Ovary (tissue), 3 donors: Measurements from ENCODE around the gene ACVR1.

Source experiments
- EP300 ChIP-seq: sonication (generic); formaldehyde crosslinking; IDR thresholded peaks from one replicate; pipeline ENCODE4 v1.6.1; 2017; ENCODE audit warnings: antibody characterized with exemption
- POLR2A ChIP-seq: fragments of 450-650 bp; IDR thresholded peaks from one replicate; pipeline ENCODE4 v1.6.1; 2017; ENCODE audit warnings: antibody characterized with exemption, mild to moderate bottlenecking, moderate library complexity
- TF ChIP-seq, protein P1 (sequence below), 3 donors: fragments of 450-650 bp in 2 of 3; fragments of 200-600 bp in 1 of 3; IDR thresholded peaks; one replicate each; pipeline versions ENCODE4 v1.5.1 to v1.8.0; 2016 to 2022; ENCODE audit warnings: antibody characterized with exemption in 3 of 3, mild to moderate bottlenecking in 1 of 3
- donor health status: DM: no; HTN: no; CAD: no.

DNA sequence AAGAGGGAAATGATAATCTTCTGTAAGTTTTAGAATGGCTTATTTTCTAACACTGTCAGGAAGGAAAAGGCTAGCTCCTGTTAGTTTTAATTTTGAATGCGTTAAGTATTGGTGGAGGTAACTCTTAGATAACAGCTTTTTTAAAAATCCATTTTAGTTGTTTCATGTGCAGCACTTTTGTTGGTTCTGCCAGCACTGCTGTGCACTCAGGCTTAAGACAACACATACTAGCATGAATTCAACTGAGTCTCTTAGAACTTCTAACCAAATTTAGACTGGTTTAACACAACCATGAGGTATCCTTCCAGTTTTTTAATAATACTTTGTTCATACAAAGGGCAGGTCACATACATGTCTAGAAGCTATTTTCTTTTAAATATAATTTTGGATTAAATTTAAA, 42.4 kb downstream of the ACVR1 start:
- no peak for TF ChIP-seq POLR2A
- TF ChIP-seq, protein P1, sequence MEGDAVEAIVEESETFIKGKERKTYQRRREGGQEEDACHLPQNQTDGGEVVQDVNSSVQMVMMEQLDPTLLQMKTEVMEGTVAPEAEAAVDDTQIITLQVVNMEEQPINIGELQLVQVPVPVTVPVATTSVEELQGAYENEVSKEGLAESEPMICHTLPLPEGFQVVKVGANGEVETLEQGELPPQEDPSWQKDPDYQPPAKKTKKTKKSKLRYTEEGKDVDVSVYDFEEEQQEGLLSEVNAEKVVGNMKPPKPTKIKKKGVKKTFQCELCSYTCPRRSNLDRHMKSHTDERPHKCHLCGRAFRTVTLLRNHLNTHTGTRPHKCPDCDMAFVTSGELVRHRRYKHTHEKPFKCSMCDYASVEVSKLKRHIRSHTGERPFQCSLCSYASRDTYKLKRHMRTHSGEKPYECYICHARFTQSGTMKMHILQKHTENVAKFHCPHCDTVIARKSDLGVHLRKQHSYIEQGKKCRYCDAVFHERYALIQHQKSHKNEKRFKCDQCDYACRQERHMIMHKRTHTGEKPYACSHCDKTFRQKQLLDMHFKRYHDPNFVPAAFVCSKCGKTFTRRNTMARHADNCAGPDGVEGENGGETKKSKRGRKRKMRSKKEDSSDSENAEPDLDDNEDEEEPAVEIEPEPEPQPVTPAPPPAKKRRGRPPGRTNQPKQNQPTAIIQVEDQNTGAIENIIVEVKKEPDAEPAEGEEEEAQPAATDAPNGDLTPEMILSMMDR (IDR thresholded peaks at IDR 0.05), result no peak
- TF ChIP-seq EP300, result no peak
